HG02798 (cell line): ENCODE data around the gene TMEM42.
A peak's percentile ranks its signal among the peaks of the same experiment; 100 is the strongest.

Source experiments
- ATAC-seq: cut with Tn5 transposase; IDR thresholded peaks from one replicate; pipeline ENCODE4 v1.9.1; 2021; ENCODE audit warnings: mild to moderate bottlenecking; ENCODE audit not compliant: unreplicated experiment, poor library complexity

Gene TMEM42

GRCh38 chr3:44906997-44907396 lies 45.3 kb downstream of the TMEM42 start:
- no peak for ATAC-seq

- no peak for ATAC-seq
Measured at GRCh38 chr3:44907612-44908011, 45.9 kb downstream of the TMEM42 start.

- no peak for ATAC-seq
Measured at GRCh38 chr3:44909063-44909462, 47.4 kb downstream of the TMEM42 start.

- no peak for ATAC-seq
Measured at GRCh38 chr3:44910693-44911092, 49.0 kb downstream of the TMEM42 start.

- ATAC-seq: peak; percentile 58
Measured at GRCh38 chr3:44913868-44914468, 52.3 kb downstream of the TMEM42 start.

GRCh38 chr3:44914936-44915335 lies 53.2 kb downstream of the TMEM42 start:
- no peak for ATAC-seq
